ENCODE data around the gene MED25.
A peak's percentile ranks its signal among the peaks of the same experiment; 100 is the strongest.

The MED25 gene

DNA sequence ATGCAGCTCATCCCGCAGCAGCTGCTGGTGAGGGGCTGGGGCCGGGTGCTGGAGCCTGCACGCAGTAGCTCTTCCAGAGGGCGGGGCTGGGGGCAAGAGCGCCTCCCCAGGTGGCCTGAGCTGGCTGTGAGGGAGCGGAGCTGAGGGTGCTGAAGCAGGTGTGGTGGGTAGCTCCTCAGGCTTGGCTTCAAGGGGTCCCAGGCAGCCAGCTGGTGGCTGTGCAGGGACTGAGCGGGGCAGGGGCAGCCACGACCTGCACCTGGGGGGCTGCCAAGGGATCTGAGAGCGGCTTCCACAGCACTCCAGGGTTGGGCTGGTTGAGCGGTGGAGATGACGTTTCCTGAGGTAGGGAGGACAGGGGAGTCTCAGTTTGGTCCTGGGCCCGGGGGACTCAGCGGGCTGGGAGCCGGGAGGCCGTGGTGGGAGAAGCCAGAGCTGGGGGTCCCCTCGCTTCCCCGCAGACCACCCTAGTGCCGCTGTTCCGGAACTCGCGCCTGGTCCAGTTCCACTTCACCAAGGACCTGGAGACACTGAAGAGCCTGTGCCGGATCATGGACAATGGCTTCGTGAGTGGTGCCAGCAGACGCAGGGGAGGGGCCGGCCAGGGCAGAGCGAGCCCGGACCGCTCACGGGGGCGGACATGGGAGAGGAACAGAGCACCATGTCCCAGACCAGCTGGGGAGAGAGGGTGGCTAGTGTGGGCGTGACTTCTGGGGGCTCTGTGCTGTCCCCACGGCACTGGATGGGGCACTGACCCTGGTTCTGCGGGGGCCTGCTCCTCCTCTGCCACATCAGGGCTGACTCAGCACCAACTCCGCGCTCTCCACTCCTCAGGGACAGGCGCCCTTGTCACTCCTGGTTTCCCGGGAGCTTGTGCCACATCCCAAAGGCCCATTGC is 40.2 kb downstream of the MED25 start:
- DNase-seq (ENCODE audit: low read depth) = no peak

DNA sequence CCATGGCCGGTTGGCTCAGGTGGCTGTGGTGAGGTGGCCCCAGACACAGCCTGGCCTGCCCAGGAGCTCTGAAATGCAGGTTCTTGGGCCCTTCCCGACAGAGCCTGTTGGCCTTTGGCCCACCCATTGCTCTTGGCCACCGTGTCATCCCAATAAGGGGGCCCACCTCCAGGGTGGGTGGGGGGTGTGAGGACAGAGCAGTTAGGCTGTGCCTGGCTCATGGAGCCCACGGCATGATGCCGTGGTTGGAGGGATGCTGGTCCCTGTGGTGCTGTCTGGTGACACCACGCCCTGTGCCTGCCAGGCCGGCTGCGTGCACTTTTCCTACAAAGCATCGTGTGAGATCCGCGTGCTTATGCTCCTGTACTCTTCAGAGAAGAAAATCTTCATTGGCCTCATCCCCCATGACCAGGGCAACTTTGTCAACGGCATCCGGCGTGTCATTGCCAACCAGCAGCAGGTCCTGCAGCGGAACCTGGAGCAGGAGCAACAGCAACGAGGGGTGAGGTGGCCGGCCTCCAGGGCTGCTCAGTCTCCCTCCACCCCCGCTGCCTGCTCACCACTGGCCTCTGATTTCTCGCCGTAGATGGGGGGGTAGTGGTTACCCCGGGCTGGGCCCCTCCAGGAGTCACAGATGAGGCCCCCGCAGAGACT is 41.7 kb downstream of the MED25 start:
- DNase-seq (ENCODE audit: low read depth) = no peak

DNA sequence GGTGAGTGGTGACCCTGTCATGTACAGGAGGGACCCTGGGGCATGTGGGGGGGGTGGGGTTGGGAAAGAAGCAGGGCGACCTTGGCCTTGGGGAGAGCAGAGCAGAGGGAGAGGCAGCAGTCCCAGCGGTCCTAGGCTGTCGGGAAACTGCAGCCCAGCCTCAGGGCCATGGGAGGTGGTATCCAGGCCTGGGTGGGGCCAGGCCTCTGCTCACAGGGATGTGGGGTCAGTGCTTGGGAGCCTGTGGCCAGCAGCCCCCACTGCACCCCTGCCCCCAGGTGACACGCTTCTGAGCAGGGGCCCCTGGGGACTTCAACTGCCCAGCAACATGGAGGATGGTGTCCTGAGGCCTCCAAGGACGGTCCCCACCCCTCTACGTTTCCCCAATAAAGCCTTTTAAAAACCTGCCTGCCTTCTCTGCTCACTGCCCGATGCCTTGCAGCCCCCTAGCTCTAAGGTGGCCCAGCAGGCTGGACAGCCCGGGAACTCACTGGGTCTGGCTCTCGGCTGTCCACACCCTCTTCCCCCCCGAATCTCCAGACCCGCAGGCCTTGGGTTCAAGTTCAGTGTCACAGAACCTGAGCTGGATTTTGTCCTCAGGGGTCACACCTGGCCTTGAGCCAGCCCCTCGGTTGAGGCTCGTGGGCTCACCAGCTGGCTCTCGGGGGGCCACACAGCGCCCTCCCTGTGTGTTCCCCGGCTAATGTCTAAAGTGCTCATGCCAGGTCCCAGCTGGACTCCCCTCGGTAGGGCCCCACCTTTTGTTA is 42.4 kb downstream of the MED25 start:
- no peak for DNase-seq (ENCODE audit: low read depth)

DNA sequence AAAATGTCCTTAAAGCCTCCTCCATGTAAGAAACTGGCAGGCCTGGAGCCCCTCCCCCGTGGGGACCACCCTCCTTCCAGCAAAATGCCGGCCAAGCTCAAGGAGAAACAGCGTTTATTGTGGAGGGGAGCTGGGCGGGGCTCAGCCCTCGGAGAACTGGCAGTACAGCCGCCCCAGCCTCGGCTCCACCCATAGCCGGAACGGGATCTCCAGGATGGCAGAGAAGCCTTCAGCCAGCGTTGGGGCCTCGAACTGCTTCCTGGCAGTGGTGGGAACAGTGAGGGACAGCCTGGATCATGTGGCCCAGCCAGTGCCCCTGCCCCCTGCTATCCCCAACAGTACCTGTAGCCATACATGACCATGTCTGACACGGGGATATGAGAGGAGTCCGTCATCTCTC is 43.0 kb downstream of the MED25 start:
- no peak for DNase-seq (ENCODE audit: low read depth)

DNA sequence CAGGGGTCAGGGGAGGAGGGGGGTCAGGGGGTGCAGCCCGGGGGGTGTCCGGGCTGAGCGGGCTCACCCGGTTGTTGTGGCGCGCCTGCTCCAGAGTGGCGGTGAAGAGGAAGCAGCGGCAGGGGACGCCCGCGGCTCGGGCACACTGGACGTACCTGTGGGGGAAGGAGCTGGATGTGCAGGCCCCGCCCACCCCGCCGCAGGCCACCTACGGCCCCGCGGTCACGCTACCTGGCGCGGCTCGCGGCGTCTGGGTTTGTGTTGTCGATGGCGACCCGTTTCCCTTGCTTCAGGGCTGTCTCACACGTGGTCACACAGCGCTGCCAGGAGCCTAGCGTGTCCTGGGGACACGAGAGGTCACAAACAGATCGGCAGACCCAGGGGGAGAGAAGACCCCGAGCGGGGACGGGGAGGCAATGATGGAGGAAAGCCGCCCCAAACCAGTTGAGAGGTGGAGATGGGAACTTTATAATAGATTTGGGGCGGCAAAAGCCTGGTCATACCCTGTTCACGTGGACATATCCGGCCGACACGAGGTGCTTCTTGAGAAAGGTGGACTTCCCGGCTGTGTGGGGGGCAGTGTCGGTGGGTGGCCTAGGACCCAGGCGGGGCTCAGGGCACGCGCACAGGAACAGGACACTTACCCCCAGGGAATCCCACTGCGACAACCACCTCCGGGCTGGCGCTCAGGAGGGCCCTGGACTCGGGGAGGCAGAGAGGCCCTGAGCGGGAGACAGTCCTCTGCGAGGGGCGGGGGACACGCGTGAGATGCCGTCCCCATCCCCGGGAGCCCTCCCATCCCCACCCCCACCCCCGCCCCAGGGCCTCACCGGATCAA is 43.7 kb downstream of the MED25 start:
- no peak for DNase-seq (ENCODE audit: low read depth)

DNA sequence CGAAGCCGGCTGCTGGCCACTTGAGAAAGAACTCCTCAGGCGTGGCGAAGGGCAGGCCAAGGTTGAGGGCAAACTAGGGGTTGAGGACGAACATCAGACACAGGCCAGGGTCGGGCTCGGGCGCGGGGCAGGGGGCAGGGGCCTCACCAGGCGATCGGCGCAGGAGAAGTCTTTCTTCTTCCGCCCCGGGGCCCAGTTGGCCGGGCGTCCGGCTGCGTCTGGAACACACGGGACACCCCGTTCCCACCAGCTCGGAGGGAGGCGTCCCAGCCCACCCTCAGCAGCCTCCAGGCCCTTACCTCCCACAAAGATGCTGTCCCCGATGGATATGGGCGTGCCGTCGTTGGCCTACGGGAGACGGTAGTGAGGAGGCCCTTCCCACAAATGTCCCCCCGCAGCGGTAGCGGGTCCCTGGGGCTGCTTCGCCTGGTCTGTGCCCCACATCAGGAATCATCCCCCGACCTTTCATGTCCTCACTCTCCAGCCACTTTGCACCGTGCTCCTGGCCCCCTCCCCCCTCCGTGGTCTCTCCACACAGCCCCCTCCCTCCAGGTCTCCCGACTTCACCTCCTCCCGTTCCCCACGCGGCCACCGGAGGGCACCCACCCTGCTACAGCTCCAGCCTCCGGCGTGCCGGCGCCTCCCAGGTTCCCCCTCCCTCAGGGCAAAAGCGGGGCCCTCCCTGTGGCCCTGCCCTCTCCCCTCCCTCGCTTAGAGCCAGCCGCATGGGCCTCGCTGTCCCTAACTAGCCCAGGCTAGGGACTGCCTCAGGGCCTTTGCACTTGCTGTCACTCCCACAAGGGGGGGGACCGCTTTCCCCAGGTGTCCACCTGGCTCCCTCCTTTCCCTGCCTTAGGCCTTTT is 44.5 kb downstream of the MED25 start:
- no peak for DNase-seq (ENCODE audit: low read depth)

DNA sequence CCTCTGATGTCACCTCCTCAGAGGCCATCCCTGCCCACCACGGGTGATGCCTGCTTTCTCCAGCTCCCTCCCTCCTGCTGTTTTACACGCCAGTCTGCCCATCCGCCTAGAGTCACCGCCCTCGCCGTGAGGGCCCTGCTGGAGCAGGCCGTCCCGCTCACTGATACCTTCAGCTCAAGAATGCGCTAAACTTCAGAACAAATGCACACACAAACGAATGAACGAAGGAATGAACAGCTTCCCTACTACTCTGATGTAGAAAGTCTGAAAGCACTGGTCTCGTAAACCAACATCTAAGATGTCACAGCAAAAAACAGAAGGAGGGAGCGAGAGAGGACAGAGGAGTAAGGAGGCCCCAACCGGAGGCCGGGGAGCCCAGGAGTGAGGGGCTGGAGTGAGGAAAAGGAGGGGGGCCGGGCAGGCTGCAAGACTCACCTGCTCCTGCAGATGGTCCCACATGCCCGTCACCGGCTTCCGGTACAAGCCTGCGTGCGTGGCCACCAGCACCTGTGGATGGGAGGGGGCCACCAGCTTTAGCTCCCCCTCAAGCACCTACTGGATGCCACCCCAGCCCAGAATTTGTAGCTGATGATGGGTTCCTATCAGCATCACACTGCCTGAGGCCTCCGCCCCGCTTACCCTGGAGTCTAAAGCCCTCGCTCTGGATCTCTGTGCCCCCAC is 45.3 kb downstream of the MED25 start:
- DNase-seq (ENCODE audit: low read depth) = no peak

DNA sequence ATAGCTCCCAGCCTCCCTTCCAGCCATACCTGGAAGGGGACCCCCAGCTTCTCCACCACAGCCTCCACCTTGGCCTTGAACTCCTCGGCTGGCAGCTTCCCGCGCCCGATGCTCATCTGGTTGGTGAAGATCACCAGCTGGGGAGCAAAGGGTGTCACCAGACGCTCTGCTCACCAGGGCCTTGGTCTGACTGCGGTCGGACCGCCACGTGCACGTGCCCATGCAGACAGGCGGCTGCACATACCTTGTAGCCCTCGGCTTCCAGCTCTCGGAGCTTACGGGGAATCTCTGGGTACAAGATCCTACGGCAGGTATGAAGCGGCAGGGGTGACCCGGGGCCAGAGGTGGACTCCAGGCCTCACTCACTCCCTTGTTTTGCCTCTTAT is 45.8 kb downstream of the MED25 start:
- no peak for DNase-seq (ENCODE audit: low read depth)

DNA sequence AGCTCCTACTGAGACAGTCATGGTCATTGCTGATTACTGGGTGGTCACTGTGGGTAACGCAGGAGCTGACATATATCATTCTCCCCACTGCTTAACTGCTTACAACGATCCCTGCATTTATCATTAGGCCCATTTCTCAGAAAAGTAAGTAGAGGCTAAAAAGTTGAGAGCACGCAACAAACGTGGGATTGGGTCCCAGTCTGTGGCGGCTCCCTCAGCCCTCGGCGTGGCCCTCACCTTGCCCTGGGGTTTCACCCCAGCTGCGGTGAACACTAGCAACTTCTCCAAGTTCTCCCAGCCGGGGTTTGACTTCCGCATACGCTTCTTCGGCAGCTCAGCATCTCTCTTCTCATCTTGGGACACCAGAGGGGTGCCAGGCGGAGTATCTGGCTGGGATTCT is 46.8 kb downstream of the MED25 start:
- no peak for DNase-seq (ENCODE audit: low read depth)

DNA sequence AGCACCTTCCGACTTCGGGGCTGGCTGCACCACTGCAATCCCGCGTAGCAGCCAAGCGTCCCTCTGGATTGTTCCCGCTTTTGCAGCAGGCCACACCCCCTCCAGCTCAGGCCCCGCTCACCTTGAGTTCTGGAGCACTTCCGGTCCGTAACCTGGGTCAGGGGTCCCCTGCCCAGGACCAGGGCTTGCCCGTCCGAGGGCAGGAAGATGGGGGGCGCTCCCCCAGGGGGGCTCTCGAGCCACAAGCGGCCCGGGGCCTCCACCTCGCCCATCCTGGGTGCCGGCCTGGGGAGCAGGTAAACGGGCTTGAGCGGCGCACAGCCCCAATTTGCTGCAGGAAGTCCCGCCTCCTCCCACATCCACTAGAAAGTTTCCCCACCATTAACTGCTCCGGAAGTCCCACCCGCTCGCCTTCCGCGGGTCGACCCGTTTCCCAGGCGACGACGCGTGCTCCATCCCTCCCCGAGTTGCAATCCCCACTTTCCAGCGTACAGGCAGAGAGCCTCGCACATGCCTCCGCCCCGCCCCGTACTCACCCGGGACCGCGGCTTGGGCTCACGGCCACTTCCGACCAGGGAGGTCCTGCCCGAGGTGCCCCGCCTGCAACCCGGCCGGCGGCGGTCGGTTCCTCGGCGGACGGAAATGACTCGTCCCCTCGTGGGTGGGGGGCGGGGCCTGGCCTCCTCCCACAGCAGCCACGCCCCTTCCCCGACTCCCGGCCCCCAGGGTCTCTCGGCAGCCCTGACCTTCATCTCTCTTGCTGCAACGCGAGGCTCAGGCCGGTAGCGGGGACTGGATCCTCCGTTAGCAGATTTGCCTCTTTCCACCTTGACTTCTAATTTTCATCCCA is 49.1 kb downstream of the MED25 start, which contains the start of gene PNKP:
PNKP (minus strand) TSS at position 644 of the 850 bp plus-strand sequence; CDS start at position 272, 372 bp downstream.
- DNase-seq (ENCODE audit: low read depth) = peak; percentile 59

DNA sequence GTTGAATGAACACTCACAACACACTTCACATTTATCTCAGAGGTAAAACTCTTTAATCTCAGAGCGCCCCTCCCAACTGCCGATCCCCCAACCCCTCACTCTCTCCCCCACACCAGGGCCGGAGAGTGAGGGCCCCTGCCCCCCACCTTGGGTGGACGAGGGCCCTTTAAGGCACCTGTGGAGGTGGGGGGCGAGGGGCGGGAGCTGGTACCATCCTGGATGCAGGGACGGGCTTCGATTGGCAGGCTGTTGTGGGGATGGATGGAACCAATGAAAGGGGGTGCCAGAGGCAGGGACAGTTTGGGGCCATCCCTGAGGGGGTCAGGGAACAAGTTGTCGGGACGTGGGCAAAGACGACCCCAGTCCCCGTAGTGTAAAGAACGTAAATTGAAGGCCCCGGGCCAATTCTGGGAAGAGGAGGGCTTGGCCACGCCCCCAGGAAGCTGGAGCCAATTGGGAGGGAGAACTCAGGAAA is 51.0 kb downstream of the MED25 start:
- no peak for DNase-seq (ENCODE audit: low read depth)

DNA sequence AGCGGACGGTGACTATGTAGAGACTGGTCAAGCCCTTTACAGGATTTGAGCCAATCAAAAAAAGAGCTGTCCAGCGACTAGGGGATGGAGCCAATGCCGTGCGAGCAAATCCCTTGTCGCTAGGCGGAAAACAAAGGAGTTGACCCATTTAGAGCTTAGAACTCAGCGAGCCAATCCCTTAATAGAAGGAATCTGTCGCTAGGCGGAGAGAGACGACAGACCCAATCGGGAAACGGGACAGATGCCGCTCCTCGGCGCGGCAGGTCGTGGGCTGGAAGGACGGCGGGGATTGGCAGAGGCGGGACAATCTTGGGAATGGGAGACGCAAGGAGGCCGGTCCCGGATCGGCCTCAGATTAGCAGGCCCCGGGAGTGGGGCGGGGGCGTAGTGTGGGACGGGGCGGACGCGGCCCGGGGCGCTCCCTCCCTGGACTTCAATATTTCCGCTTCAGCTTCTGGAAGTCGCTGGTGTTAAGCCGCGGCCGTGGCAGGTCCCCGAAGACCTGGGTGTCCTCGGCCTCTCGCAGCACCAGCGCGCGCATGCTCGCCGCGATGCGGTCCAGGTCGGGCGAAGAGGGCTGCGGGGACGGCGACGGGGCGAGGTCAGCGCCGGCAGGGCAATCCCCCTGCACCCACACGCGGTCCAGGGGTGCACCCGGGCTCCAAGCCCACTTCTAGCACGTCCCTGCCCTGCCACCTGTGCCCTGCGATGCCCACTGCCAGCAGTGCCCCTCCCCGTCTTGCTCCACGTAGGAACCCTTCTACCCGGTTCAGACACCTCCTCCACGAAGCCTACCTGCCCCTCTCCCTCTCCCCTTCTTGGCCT is 51.6 kb downstream of the MED25 start:
- peak; percentile 100 for DNase-seq (ENCODE audit: low read depth)

DNA sequence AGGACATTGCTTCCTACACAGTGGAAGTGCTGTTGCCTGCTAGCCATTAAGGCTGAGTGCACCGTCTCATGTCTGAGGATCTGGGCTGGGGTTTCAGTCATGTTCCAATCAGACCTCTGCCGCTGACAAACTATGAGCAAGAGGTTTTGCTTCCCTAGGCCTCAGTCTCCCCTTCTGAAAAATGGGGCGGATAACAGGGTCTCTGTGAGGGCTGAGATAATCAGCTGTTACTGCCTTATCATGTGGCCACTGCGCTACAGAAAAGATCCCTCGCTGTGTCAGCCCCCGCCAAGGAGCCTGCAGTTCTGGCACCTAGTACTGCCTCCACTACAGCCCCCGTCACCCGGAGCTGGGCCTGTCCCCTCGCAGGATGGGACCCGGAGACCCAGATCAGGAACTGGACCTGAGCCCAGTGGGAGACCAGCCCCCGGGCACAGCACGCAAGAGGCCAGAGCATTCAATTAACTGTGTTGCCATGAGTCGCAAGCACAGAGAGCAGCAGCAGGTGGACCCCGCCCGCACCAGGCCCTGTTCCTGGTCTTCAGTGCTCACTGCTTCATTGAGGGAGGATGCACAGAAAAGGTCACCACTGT is 52.3 kb downstream of the MED25 start:
- no peak for DNase-seq (ENCODE audit: low read depth)

DNA sequence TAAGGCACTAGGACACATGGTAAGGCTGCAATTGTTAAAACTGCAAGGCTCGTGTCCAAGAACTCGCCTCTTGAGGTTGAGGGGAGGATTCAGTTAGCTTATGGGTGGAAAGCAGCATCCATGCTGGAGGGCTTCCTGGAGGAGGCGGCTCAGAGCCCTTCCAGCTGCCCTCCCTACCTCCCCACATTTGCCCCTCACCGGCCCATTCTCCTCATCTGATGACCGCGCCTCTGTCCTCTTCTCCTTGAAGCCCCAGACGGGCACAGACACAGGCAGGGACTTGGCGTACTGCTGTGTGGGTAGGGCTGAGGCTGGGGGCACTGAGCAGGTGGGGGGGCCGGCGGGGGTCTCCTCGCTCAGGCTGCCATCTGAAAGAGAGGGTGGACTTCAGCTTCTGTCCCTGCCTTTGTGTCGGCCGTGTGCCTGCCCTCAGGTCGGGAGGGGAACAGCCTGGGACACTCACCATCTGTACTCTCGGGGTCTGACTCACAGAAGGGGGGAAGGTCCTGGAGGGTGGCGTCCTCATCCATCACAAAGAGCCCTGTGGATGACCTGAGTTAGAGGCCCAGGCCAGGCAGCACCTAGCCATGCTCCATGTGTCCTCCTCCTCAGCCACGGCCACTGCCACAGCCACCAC is 53.4 kb downstream of the MED25 start:
- no peak for DNase-seq (ENCODE audit: low read depth)

DNA sequence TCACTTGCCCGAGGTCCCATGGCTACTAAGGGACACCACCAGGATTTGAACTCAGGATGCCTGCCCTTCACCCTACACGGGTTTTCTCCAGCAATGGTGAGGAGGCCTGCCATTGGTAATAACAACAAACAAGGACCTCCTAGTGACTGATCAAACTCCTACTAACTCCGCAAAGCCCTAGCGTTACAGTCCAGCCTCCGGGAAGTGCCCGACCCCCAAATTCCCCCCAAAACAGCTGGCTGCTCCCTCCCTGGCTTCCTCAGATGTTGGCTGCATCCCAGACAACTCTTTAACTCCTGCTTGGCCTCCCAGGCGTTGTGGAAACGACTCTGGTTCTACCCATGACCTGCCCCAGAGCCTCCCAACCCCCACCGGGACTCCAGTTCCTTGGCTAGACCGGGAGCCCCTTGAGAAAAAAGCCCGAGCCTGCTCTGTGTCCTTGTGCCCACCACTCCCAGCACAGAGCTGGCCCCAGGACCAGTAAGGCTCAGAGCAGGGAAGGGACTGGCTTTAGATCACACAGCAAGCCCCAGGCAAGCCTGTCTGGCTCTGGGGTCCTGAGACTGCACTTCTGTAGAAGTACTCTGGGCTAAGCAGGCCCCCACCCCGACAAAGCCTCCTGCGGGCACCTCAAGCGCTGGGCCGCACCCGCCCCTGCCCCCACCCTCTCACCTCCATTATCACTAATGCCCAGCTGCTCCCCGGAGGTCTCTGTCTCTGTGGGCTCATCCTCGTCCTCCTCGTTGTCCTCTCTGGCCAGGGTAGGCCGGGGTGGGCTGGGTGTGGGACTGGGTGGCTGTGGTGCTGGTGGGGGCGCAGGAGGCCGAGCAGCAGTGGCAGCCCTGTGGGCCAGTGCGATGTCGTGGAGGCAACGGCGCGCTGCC is 54.4 kb downstream of the MED25 start:
- no peak for DNase-seq (ENCODE audit: low read depth)

DNA sequence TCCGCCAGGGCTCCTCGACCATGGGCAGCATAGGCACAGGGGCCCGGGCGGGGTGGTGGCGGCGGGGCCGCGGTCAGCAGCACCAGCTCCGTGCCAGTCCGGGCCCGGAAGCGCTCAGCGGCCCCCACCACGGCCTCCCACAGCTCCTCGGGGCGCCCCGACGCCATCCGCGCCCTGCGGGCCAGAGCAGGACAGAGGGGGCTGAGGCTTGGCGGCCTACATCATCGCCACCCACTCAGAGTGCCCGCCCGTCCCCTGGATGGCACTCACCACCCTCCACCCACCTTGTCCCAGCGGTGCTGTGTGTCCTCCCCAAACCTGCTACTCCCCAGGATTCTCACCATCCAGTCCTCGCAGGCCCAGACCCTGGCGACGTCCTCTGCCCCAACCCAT is 55.0 kb downstream of the MED25 start:
- no peak for DNase-seq (ENCODE audit: low read depth)

Data from GM04503 (cell line).